Astrocyte of the cerebellum (primary cell): ENCODE measurements around the gene PELI1.

Experiments used
- DNase-seq: peaks from one replicate; pipeline ENCODE4 v3.0.0-alpha.2; 2011; ENCODE audit warnings: low read depth
- H3K4me3 ChIP-seq: 2 replicates; pipeline ENCODE4 v1.5.1; 2011; ENCODE audit warnings: mild to moderate bottlenecking, low read depth, low read length, moderate library complexity
- CTCF ChIP-seq: IDR thresholded peaks from 2 replicates; pipeline ENCODE4 v1.5.1; 2012; ENCODE audit warnings: low read length, low read depth, moderate library complexity, mild to moderate bottlenecking; ENCODE audit errors: missing control alignments
- in situ Hi-C: cut with HindIII; loops from 2 replicates; pipeline ENCODE4 v1.10.0; 2017; ENCODE audit warnings: low sequenced_read_pairs

The PELI1 gene

GRCh38 chr2:64162516-64162915 is 18.3 kb upstream of the PELI1 start:
- H3K4me3 ChIP-seq = no peak overlapping the region
- in situ Hi-C loops = no loop called here
- no peak for DNase-seq
- no peak for TF ChIP-seq CTCF

- no peak overlapping the region for H3K4me3 ChIP-seq
- TF ChIP-seq CTCF = no peak
- in situ Hi-C loops = no loop called here
- DNase-seq = peak; percentile 47
These were observed 13.6 kb upstream of the PELI1 start for GRCh38 chr2:64157792-64158191.

GRCh38 chr2:64153811-64154210 is 9.6 kb upstream of the PELI1 start:
- no peak for DNase-seq
- no peak overlapping the region for H3K4me3 ChIP-seq
- in situ Hi-C loops = no loop called here
- no peak for TF ChIP-seq CTCF

GRCh38 chr2:64151476-64151875 is 7.3 kb upstream of the PELI1 start:
- TF ChIP-seq CTCF = no peak
- no peak for DNase-seq
- in situ Hi-C loops = no loop called here
- no peak overlapping the region for H3K4me3 ChIP-seq

GRCh38 chr2:64145714-64146113 is 1.5 kb upstream of the PELI1 start:
- no peak for TF ChIP-seq CTCF
- DNase-seq = no peak
- H3K4me3 ChIP-seq = no peak overlapping the region
- in situ Hi-C loops = no loop called here

- no peak for DNase-seq
- in situ Hi-C loops = no loop called here
- no peak overlapping the region for H3K4me3 ChIP-seq
- no peak for TF ChIP-seq CTCF
These were observed 899 bp upstream of the PELI1 start for GRCh38 chr2:64145119-64145518.

- DNase-seq = no peak
- H3K4me3 ChIP-seq = peak overlapping the region; percentile 71
- in situ Hi-C loops = no loop called here
- TF ChIP-seq CTCF = no peak
These were observed 807 bp downstream of the PELI1 start for GRCh38 chr2:64143169-64144056.
